HL-60 (cell line): ENCODE data around the gene ENPP6.
"Not testable (repeated sequence)": the region's sequence is repeated elsewhere in the genome, so short reads cannot be mapped to it uniquely, and the experiment has no call there.

Experiments
- DNase-seq, 2 experiments: peaks; one replicate each; pipeline ENCODE4 v3.0.0-alpha.2; 2010 to 2020; ENCODE audit warnings: low read depth in 1 of 2, low spot score in 1 of 2
- H3K27ac ChIP-seq: fragments of 250-450 bp; sonication (Bioruptor Pico); replicated peaks from 2 replicates; pipeline ENCODE4 v1.5.1; 2020; ENCODE audit warnings: mild to moderate bottlenecking, moderate library complexity
- H3K27me3 ChIP-seq: fragments of 250-450 bp; sonication (Bioruptor Pico); 2 replicates; pipeline ENCODE4 v1.5.1; 2021; ENCODE audit warnings: mild to moderate bottlenecking, moderate library complexity; ENCODE audit not compliant: insufficient read depth, poor library complexity, severe bottlenecking
- H3K4me3 ChIP-seq: replicated peaks from 2 replicates; pipeline ENCODE4 v1.5.1; 2011; ENCODE audit warnings: mild to moderate bottlenecking, control low read depth, low read length; ENCODE audit not compliant: insufficient read depth
- CTCF ChIP-seq: IDR thresholded peaks from one replicate; pipeline ENCODE4 v1.5.1; 2011; ENCODE audit warnings: low read length, control low read depth, inconsistent platforms; ENCODE audit not compliant: insufficient read depth
- GABPA ChIP-seq: IDR thresholded peaks from 2 replicates; pipeline ENCODE4 v1.6.1; 2012; ENCODE audit warnings: low read depth
- POLR2AphosphoS5 ChIP-seq: IDR thresholded peaks from 2 replicates; pipeline ENCODE4 v1.6.1; 2012; ENCODE audit warnings: low read depth
- REST ChIP-seq: IDR thresholded peaks from 2 replicates; pipeline ENCODE4 v1.6.1; 2012; ENCODE audit warnings: low read depth; ENCODE audit not compliant: insufficient replicate concordance
- SPI1 ChIP-seq: IDR thresholded peaks from 2 replicates; pipeline ENCODE4 v1.6.1; 2012; ENCODE audit warnings: low read depth, mild to moderate bottlenecking, borderline replicate concordance

The ENPP6 gene

GRCh38 chr4:184216515-184216914 lies 1.2 kb downstream of the ENPP6 start:
- TF ChIP-seq REST (no peak), SPI1 (no peak), CTCF (no peak), GABPA (no peak), POLR2AphosphoS5 (no peak)
- Histone ChIP-seq H3K4me3 (no peak overlapping the region), H3K27me3 (peaks cover 3% of the 10 kb centered on the region), H3K27ac (no peak overlapping the region)
- DNase-seq: no peak

- Histone ChIP-seq H3K4me3 (no peak overlapping the region), H3K27me3 (peaks cover 3% of the 10 kb centered on the region), H3K27ac (no peak overlapping the region)
- TF ChIP-seq CTCF (no peak), REST (no peak), GABPA (no peak), SPI1 (no peak), POLR2AphosphoS5 (no peak)
- DNase-seq: no peak
These were observed 1.9 kb downstream of the ENPP6 start for GRCh38 chr4:184215709-184216328.

GRCh38 chr4:184214931-184215330 lies 2.7 kb downstream of the ENPP6 start:
- TF ChIP-seq GABPA (no peak), SPI1 (no peak), REST (no peak), CTCF (no peak), POLR2AphosphoS5 (no peak)

GRCh38 chr4:184207734-184208607 lies 9.7 kb downstream of the ENPP6 start:
- H3K27me3 ChIP-seq, H3K27ac ChIP-seq, DNase-seq, H3K4me3 ChIP-seq: not testable (repeated sequence)

More at GRCh38 chr4:184214931-184215330, 2.7 kb downstream of the ENPP6 start:
- no peak overlapping the region for H3K27ac ChIP-seq
- H3K27me3 ChIP-seq: peaks cover 3% of the 10 kb centered on the region
- H3K4me3 ChIP-seq: no peak overlapping the region
- DNase-seq: no peak
